HG03432 (cell line): ENCODE data around the gene PMS1.
A peak's percentile ranks its signal among the peaks of the same experiment; 100 is the strongest.
"Not testable (repeated sequence)": the region's sequence is repeated elsewhere in the genome, so short reads cannot be mapped to it uniquely, and the experiment has no call there.

Experiments used
- ATAC-seq: cut with Tn5 transposase; IDR thresholded peaks from one replicate; pipeline ENCODE4 v1.9.1; 2021; ENCODE audit warnings: mild to moderate bottlenecking, moderate library complexity; ENCODE audit not compliant: unreplicated experiment

The PMS1 gene

GRCh38 chr2:189860161-189860560 lies 75.9 kb downstream of the PMS1 start:
- no peak for ATAC-seq

- ATAC-seq, result no peak
Observed at GRCh38 chr2:189862751-189863150, 78.5 kb downstream of the PMS1 start.

DNA sequence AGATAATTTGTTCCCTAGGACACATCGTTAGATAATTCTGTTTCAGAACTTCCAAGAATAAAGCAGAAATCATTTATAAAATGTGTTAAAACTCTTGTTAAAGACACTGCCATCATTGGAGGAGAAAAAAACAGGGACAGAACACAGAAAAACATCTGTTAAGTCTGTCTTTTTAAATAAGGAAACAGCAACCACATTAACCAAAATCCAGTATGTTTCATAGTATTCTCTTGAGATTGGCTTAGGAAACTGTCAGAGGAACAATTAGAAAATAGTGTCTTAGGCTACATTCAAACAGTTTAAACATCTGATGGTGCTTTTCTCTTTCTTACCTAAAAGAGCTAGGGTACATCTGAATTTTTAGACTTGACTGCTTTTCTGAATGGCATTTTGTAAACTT lies 81.6 kb downstream of the PMS1 start:
- no peak for ATAC-seq

DNA sequence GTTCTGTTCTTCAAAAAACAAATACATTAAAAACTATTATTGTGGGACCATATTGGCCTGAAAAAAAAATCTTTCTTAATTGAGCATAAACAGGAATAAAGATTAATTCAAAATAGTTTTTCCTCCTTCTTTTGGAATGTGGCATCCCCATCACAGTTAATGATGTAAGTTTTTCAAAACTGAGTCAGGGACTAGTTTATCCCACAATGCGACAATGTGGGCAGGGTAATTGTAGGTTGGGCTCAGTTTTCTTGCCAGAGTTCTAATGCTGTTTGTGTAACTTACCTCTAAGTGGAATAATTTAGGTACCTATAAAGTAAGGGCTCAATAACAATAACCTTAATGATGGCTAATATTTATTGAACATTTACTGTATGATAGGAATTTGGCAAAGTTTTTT lies 82.0 kb downstream of the PMS1 start:
- ATAC-seq, result no peak

DNA sequence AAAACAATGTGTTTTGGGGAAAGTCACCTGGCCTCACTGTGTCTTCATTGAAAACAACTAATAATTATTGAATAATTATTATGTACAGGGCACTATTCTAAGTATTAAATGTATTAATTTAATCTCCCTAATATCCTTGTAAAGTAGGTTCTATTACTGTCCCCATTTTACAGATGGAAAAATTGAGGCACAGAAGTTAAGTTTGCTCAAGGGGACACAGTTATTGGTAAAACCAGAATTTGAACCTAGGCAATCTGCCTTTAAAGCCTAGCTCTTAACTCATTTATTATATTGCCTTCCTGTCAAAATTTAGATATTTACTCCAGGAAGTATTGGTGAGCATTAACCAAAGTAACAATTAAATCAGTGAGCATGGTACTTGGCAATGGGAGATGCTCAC lies 84.6 kb downstream of the PMS1 start:
- ATAC-seq, result no peak

DNA sequence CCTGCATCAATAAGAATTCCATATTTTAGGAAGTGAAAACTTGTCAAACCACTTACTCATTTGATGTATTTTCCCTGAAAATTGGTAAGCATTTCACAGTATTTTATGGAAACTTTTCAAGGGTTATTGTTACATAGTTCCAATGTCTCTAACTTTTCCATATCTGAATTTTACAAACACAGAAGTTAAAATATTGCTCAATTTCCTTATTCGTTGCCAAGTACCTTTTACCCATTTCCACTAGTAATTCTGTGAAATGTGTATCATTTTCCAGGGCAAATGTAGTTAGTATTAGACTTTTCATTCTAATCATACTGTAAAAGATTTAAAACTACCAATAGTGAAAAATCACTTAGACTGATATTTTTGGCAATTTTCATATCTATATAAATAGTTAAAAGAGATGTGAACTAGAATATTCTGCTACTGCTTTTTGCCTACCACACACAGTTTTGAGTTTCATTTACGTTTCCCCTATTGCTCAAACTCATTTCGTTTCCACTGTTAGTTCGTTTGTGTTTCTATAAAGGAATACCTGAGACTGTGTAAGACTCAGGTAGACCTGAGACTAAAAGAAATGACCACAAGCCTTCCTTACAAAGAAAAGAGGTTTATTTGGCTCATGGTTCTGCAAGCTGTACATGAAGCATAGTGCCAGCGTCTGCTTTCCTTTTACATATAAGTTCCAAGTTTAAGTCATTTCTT lies 86.3 kb downstream of the PMS1 start:
- ATAC-seq, result peak; percentile 55

DNA sequence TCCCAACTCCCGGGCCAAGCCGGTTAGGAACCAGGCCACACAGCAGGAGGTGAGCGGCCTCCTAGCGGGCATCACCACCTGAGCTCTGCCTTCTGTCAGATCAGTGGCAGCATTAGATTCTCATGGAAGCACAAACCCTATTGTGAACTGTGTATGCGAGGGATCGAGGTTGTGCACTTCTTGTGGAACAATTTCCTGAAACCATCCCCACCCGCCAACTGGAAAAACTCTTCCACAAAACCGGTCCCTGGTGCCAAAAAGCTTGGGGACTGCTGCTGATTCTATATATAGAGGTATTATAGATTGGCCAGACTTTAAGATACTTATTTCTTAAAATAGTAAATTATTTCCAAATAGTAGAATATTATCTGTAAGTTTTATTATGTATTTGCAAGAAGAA lies 89.4 kb downstream of the PMS1 start:
- no peak for ATAC-seq

DNA sequence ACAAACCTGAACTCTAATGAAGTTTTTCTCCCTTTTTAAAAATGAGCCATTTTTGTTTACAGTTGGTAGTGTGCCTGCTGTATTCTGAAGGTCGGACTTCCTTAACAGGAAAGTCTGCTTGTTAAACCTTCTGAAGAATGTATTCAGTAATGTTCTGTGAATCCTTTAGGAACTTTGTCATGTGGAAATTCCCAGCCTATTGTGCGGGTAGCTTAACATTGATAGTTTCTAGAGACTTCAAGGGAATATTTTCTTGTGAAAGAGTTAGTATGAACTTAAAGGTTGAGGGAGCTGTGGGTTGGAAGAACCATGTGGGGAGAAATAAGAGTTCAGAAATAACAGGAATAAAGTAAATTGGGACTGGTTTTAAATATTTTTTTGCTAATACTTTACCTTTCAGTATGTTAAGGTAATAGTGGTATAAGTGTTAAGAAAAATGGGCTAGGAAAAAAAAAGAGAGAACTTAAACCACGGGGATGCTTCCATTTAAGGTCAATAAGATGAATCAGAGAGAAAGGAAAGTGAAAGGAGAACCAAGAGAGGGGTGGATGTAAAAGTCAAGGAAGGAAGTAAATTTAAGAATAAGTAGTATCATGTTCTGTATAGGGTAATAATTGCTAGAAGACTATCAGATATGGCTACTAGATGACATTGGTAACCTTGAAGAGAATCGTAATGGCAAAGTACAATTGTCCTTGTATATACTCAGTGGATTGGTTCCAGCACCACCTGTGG lies 90.5 kb downstream of the PMS1 start:
- peak; percentile 60 for ATAC-seq

DNA sequence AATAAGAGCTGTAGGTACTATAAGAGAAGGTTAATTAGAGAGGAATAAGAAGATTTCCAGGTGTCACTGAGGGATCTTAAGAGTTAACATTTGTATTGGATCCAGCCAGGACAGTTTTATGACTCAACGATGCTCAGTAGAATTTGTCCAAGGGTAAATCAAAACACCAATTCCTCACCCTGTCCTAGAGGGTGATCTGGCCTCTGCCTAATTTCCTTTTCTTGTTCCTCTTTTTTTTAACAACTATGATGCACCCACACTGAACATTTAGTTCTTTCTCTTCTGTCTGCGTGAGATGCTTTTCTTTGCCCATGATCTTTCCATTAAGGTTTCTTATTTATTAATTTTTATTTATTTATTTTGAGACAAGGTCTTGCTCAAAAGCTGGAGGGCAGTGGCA lies 92.0 kb downstream of the PMS1 start:
- no peak for ATAC-seq

- no peak for ATAC-seq
Observed at GRCh38 chr2:189879716-189880081, 95.4 kb downstream of the PMS1 start.

DNA sequence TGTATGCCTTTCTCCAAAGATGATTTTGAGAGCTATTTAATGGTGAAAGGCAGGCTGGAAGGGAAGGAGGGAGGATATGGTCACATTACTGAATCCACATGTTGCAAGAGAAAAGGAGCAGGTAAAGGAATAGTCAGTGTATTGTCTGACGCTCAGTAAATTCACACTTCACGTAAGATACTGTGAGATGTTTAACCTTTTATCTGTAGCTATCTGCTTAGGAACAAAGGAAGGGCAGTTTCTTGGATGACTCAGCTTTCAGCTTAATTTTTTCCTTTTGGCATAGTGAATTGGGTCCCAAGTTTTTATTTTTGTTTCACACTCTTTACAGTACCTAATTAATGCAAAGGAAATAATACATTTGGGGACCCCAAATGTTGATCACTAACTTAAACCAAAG lies 96.2 kb downstream of the PMS1 start:
- ATAC-seq, result no peak

DNA sequence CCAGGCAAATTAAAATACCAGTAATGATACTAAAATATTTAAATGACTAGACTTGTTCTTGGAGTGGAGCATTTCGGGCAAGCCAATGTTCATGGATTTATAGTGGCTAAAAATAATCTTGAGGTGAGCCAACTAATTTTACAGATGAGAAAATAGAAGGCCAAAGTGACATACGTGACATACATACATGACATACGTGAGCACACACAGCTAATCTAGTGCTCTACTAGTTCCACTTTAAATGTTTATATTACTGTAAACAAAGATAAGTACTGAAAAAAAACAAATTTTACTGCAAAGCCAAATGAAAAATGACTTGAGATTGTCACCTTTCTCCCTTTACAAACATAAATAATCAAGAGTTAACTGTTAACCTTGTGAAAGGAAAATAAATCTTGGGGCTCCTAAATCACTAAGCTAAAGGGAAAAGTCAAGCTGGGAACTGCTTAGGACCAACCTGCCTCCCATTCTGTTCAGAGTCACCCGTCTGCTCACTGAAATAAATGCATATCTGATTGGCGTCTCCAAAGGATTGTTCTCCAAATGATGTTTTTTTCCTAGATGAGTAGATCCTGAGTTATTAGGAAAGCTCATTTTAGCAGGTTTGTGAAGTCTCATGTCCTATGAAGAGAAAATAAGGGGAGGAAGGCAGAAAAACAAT lies 96.7 kb downstream of the PMS1 start:
- no peak for ATAC-seq

- no peak for ATAC-seq
Observed at GRCh38 chr2:189885368-189885767, 101.1 kb downstream of the PMS1 start.

GRCh38 chr2:189892546-189893294 lies 108.5 kb downstream of the PMS1 start:
- ATAC-seq, result not testable (repeated sequence)

DNA sequence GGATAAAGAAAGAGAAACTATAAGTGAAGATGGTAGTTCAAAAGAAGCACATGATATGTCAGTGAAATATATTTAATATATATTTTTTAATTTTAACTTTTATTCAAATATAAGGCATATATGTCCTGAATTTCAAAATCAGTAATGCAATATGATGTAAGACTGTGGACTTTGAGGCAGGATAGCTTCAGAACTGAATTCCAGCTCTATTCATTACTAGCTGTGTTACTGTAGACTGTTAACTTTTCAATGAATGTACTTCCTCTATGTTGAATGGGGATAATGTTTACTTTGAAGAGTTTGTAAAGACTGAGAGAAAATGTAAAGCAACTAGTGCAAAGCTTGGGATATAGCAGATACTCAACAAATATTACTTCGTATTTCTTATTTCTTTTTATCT lies 112.6 kb downstream of the PMS1 start:
- ATAC-seq, result no peak

DNA sequence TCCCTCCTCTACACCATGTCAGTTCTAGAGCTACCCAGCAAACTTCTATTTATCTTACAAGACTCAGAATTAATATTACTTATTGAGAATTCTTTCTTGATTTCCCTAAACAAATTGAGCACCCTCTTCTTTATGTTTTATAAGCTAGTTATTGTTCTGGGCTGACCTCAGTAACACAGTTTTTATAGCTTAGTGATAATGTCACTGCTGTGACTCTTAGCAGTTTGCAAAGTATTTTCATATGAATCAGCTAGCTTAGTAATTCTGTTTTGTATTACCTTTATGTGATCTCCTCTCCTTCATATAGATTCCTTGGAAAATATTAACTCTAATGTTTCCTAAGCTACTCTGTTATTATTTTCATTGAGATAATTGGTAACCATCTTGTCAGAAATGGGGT lies 114.9 kb downstream of the PMS1 start:
- no peak for ATAC-seq

DNA sequence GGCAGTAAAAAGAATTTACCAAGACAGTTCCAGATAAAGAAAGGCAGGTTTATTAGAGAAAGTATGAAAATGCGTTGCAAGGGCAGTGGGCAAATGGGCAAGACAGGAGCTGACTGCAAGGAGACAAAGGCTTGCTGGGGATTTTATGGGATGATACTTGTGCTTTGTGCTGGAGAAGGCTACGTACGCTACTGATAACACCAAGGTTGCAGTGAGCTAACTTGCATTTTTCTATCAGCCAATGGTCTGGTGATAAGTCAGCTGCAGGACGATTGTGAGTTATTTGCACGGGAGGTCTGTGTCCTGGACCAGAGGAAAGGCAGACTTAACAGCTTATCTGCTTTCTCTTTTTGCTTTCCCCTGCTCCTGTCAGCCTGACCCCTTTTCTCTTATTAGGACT lies 116.5 kb downstream of the PMS1 start:
- no peak for ATAC-seq

- ATAC-seq, result no peak
Observed at GRCh38 chr2:189901664-189902063, 117.4 kb downstream of the PMS1 start.

DNA sequence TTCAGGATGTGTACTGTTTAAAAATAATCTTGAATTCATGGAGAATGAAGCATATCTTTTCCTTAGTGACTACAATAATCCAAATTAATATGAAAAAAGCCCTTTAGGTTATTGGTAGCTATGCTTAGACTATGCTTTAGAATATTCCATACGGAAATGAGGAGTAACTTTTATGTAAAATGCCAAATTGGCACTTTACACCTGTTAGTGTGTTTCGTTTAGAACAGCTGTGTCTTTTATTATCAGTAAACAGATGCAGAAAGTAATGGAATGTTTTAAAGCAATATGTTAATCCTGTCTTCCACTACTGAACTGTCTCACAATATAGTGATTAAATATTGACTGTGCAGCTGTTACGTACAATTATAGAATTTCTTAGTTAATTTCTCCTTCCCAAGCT lies 129.6 kb downstream of the PMS1 start:
- no peak for ATAC-seq

- no peak for ATAC-seq
Observed at GRCh38 chr2:189916651-189917050, 132.4 kb downstream of the PMS1 start.
